AG04450 (cell line): Measurements from ENCODE around the gene MLEC. TPM values are rescaled to one million over a fixed set of nuclear protein-coding genes. Genes with fewer than 3 reads are reported as not detected.
"Not testable (repeated sequence)": the region's sequence is repeated elsewhere in the genome, so short reads cannot be mapped to it uniquely, and the experiment has no call there.

ENCODE experiments used
- CTCF ChIA-PET: fragments of 300-600, 350-600 bp; formaldehyde crosslinking; extraction: SDS; loops from one replicate; lab custom pipeline; 2022; ENCODE audit warnings: antibody characterized with exemption, inconsistent platforms; lab: Charles Lee
- POLR2A ChIA-PET: fragments of 350-600 bp; formaldehyde crosslinking; extraction: SDS; loops from one replicate; lab custom pipeline; 2021; ENCODE audit warnings: antibody characterized with exemption, inconsistent platforms; lab: Yijun Ruan, JAX
- DNase-seq: peaks from one replicate; pipeline ENCODE4 v3.0.0-alpha.2; 2011; ENCODE audit warnings: low read depth, low spot score
- H3K27ac ChIP-seq: one replicate; pipeline ENCODE4 v1.5.1; 2012; ENCODE audit warnings: low read depth, low read length, control low read depth
- H3K27me3 ChIP-seq: one replicate; pipeline ENCODE4 v1.6.0; 2012; ENCODE audit warnings: low read length; ENCODE audit not compliant: control insufficient read depth, insufficient read depth
- H3K4me3 ChIP-seq: 2 replicates; pipeline ENCODE4 v1.5.1; 2011; ENCODE audit warnings: mild to moderate bottlenecking, low read depth, low read length, control low read depth
- H3K9me3 ChIP-seq: 2 replicates; pipeline ENCODE4 v1.5.1; 2012; ENCODE audit warnings: low read length; ENCODE audit not compliant: control insufficient read depth, insufficient read depth
- CTCF ChIP-seq: IDR thresholded peaks from 2 replicates; pipeline ENCODE4 v1.5.1; 2011; ENCODE audit warnings: low read depth, low read length, control low read depth, inconsistent platforms
- polyA plus RNA-seq: library from polyadenylated mRNA; depleted of rRNA; stranded (reverse); fragments of >200 nt; gene quantifications from 2 replicates; pipeline ENCODE4 v1.2.3, GENCODE V29; 2011

The MLEC gene
- polyA plus RNA-seq, 1 experiment: 76.7 TPM

GRCh38 chr12:120726961-120727360 is 40.0 kb downstream of the MLEC start:
- ChIA-PET CTCF (no interaction called here), POLR2A (no interaction called here)
- TF ChIP-seq CTCF: no peak

GRCh38 chr12:120732198-120732597 is 45.2 kb downstream of the MLEC start:
- H3K4me3 ChIP-seq, POLR2A ChIA-PET, DNase-seq, CTCF ChIA-PET, H3K27ac ChIP-seq, H3K27me3 ChIP-seq, H3K9me3 ChIP-seq: not testable (repeated sequence)

More at GRCh38 chr12:120726961-120727360, 40.0 kb downstream of the MLEC start:
- Histone ChIP-seq H3K27ac (no peak overlapping the region), H3K27me3 (no peaks in the 10 kb centered on the region), H3K9me3 (no peaks in the 10 kb centered on the region), H3K4me3 (no peak overlapping the region)
- no peak for DNase-seq

- no peaks in the 10 kb centered on the region for H3K27me3 ChIP-seq
- ChIA-PET CTCF (no interaction called here), POLR2A (interaction anchor here (0.5 kb wide), 1 partner anchor 537 kb away, joined by 3 read pairs; no protein-coding TSS in a partner anchor)
- no peaks in the 10 kb centered on the region; the same call in 1 of the 2 replicates for H3K9me3 ChIP-seq
- no peak for DNase-seq
- H3K27ac ChIP-seq: no peak overlapping the region
- TF ChIP-seq CTCF: no peak
- no peak overlapping the region for H3K4me3 ChIP-seq
These were observed 46.6 kb downstream of the MLEC start for GRCh38 chr12:120733574-120733973.

- DNase-seq: no peak
- H3K27me3 ChIP-seq: no peaks in the 10 kb centered on the region
- no peak overlapping the region for H3K27ac ChIP-seq
- ChIA-PET POLR2A (no interaction called here), CTCF (no interaction called here)
- no peak overlapping the region for H3K4me3 ChIP-seq
- TF ChIP-seq CTCF: no peak
- H3K9me3 ChIP-seq: no peaks in the 10 kb centered on the region; the same call in 1 of the 2 replicates
These were observed 47.3 kb downstream of the MLEC start for GRCh38 chr12:120734210-120734609.

- Histone ChIP-seq H3K4me3 (no peak overlapping the region), H3K27ac (no peak overlapping the region), H3K27me3 (no peaks in the 10 kb centered on the region), H3K9me3 (no peaks in the 10 kb centered on the region; the same call in 1 of the 2 replicates)
- ChIA-PET CTCF (interaction anchor here (0.7 to 1.5 kb wide), 2 partner anchors 236 to 1456 kb away, joined by 3 read pairs; no protein-coding TSS in a partner anchor), POLR2A (no interaction called here)
- no peak for DNase-seq
- TF ChIP-seq CTCF: no peak
These were observed 48.2 kb downstream of the MLEC start for GRCh38 chr12:120735181-120735580.
